C1 segment of cervical spinal cord (tissue), 14 donors: ENCODE results near the gene CERS6.
"Not testable (repeated sequence)": the region's sequence is repeated elsewhere in the genome, so short reads cannot be mapped to it uniquely, and the experiment has no call there.

Experiments
- DNase-seq, 14 donors: peaks; one replicate each; lab custom pipeline; 2025; lab: John Stamatoyannopoulos, UW

The CERS6 gene

GRCh38 chr2:168639018-168639417, 182.9 kb downstream of the CERS6 start:
- DNase-seq: no peak

GRCh38 chr2:168639441-168639898, 183.4 kb downstream of the CERS6 start:
- DNase-seq: no peak

DNA sequence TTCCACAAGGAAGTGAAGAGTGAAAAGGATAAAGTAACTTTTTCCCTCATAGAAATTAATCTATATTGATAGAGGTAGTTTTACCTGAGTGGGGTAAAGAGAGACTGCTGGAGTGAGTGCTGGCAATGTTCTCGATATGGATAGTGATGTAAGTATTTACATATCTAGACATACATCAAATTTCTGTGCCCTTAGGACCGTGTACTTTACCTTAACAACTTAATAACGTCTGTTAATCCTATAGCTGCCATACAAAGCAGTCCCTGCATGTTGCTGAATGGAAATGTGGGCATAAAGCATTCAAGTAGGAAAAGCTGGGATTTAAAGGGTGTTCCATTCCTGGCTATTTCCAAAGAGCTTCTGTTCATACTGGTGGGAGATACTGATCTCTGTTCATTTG, 184.0 kb downstream of the CERS6 start:
- DNase-seq: no peak

DNA sequence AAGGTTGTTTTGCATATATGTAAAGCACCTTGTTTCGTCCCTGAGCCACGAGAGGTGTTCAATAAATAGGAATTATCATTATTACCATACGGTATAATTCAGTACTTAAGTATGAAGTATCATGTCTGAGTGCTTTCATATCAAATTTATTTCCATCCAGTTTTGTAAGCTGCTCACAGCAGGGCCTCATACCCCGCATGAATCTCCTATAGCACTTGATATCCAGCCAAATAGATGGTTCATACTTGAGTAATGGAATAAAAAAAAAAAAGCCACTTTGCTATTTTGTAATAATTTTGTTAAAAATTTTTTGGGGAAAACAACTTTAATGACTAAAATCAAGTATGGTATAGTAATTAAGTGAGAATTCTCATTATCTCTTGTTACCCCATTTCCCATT, 185.6 kb downstream of the CERS6 start:
- DNase-seq: no peak

DNA sequence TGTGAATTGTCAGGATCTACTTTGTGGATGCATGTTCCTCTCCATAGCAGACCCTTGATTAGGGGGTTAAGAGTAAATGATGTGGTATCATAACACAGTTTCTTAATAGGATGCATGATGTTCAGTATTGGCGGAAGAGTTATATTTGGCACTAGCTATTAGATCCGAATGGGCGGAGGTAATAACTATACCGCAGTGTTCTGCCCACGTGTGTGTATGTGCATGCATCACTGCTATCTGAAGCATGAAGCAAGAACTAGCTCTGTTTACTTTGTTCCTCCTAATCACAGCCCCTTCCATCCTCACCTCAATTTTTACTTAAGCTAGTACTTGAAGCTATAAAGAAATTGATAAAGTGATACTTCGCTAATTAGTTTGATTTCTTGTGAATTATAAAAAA, 186.8 kb downstream of the CERS6 start:
- no peak for DNase-seq

DNA sequence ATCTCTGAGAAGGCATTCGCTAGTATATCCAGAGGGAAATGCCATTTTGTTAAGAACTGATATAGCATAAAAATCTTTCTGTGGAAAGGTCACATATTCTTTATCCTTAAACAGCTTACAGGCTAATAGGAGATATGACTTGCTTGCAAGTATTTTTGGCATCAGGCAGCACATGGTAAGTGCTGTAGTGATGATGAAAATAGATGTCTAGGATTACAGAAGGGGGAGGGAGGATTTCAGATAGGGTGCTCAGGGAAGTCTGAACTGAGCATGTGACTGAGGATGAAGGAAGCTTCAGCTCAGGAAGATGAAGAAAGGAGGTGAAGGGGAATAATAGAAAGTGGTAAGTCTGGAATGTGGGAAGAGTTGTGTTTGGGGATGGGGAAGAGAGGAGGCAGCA, 187.9 kb downstream of the CERS6 start:
- no peak for DNase-seq

DNA sequence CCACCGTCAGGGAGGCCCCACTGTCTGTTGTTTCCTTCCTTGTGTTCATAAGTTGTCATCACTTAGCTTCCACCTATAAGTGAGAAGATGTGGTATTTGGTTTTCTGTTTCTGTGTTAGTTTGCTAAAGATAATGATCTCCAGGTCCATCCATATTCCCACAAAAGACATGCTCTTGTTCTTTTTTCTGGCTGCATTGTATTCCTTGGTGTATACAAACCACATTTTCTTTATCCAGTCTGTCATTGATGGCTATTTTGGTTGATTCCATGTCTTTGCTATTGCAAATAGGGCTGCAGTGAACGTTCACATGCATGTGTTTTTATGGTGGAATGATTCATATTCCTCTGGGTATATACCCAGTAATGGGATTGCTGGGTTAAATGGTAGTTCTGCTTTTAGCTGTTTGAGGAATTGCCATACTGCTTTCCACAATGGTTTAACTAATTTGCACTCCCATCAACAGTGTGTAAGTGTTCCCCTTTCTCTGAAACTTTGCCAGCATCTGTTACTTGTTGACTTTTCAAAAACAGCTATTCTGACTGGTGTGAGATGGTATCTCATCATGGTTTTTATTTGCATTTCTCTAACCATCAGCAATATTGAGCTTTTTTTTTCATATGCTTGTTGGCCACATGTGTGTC, 189.7 kb downstream of the CERS6 start:
- no peak for DNase-seq

DNA sequence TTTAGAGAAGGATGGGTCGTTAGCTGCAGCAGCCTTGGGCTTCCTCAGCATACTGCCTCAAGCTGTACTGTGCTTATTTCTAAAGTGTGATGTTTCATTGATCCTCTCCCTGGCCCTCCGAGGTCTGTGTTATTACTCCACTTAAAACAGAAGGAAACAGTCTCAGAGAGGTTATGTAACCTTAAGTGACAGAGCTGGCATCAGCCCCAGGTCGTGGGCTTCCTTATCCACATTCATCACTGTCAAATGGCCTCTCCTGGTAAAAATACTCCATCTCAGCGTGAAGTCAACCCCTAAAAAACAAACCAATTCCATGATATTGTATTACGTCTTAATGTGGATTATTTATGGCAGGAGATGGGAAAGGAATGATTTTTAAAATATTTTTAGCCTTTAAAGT, 193.0 kb downstream of the CERS6 start:
- peak in 1 of 14 donors; percentile 15 for DNase-seq

GRCh38 chr2:168649562-168649961, 193.5 kb downstream of the CERS6 start:
- DNase-seq: no peak

- no peak for DNase-seq
These were observed 194.1 kb downstream of the CERS6 start for GRCh38 chr2:168650139-168650538.

DNA sequence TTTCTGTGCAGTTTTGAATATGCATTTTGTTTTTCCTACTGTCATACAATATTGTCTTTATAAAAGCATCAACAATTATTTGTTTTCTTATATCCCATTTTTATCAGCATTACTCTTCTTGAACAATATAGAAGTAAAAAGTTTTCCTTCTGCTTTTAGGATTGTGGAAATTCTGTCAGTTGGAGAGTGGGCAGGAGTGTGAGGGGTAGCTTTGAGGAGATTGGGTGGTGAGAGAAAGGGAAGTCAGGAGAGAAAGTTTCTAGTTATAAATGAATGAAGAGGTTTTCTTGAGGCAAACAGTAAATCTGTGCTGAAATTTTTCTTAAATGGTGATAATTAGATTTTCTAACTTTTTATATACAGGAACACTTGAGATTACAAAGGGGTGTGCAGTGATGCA, 194.7 kb downstream of the CERS6 start:
- DNase-seq: no peak

DNA sequence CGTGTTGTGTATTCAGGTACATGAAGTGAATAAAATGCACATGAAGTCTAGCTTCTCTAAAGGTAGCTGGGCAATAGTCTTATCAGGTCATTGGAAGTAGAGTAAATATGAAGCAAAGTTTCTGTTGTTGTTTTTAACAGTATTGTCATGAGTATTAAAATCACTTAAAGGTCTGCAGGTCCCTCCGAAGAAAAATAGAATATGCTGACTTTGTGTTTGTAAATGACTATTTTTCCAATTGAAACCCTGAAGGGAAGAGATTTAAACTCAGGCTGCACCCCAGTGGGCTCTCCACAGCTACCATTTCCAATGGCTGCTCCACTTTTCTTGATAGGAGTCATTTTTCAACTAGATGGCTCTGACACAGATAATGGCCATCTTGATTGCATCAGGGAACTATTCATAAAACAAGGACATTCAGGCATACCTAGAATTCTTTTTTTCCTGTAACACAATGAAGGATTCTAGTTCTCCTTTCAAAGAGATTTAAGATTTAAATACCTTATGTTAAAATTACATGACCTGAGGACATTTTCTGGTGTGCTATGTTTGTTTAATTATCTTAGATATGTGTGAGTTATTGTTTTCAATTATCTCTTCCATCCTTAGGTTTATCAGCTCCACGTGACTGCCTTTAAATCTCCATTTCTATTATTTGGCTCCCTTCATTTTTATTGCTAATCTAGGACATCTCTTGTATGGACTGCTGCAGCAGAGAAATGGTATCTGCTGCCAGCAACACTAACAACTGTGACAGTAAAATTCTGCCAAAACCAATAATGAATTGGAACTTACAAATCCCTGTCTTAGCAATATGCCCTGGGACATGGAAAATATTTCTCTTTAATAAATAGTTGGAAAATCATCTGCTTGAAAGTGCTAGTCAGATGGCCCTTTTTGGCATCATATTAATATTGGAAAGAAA, 197.2 kb downstream of the CERS6 start:
- no peak for DNase-seq

- no peak for DNase-seq
These were observed 198.6 kb downstream of the CERS6 start for GRCh38 chr2:168654705-168655104.

DNA sequence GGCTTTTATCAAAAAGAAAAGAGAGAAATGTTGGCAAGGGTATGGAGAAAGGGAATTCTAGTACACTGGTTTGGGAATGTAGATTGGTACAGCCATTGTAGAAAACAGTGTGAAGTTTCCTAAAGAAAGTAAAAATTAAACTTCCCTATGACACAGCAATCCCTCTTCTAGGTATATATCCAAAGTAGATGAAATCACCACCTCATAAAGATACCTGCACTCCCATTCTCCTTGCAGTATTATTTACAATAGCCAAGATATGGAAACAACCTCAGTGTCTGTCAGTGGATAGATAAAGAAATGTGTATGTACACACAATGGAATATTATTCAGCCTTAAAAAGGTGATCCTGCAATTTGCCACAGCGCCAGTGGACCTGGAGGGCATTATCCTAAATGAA, 199.1 kb downstream of the CERS6 start:
- DNase-seq: no peak

DNA sequence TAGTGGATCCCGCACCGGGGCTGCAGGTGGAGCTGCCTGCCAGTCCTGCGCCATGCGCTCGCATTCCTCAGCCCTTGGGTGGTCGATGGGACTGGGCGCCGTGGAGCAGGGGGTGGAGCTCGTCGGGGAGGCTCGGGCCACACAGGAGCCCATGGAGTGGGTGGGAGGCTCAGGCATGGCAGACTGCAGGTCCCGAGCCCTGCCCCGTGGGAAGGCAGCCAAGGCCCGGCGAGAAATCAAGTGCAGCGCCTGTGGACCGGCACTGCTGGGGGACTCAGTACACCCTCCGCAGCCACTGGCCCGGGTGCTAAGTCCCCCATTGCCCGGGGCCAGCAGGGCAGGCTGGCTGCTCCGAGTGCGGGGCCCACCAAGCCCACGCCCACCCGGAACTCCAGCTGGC, 201.3 kb downstream of the CERS6 start:
- not testable (repeated sequence) for DNase-seq

DNA sequence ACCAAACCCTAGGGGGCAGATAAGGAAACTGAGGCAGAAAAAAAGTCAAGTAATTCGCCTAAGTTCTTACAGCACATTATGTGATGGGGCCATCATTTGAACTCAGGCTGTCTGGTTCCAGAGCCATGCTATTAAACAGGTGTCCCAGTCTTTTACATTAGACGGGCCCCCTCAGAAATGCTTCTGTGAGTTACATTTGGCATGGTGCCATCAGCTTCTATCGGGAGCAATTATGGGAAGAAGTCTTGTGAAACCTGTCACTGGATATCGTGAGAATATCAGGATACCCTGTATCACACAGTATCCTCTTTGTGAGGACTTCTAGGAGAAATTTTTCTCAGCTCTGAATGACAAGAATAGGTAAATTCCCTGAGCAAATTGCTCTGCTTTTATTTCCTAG, 202.6 kb downstream of the CERS6 start:
- no peak for DNase-seq

- DNase-seq: no peak
These were observed 205.1 kb downstream of the CERS6 start for GRCh38 chr2:168660870-168661862.

DNA sequence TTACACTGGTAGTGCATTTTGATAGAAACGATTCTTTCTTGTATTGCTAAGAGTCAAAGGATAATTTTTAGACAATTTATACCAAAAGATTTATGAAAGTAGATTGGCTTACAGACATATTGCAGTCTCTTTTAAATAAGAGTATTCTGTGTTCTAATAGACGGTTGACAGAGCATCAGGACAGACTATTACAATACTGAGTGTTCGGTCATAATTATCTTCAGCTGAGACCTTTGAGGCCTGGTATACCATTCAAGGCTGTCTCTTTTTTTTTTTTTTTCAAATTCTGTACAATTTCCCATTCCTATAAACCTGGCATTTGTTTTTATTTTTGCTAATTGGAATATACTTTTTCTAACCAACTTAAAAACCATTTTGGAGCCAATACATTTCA, 205.8 kb downstream of the CERS6 start:
- DNase-seq: no peak

DNA sequence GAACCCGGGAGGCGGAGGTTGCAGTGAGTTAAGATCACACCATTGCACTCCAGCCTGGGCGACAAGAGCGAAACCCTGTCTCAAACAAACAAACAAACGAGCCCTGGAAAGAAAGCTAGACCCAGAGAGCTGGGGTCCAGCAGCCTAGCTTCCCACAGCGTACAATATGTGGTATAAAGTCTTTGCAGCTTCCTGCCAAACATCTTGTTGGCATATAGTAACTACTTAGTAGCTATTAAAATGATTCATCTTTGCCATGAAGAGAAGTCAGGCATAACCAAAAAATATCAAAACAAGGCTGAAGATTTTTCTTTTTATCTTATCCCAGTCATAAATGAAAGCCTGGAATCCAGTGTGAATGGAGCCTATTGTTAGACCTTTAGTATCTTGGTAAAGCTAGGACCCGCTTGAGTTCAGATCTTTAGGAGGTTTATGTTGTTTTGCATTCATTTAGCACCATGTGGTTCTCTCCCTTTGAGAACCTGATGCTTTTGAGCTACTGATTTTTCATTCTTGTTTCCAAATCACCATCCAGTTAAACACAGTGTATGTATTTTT, 206.7 kb downstream of the CERS6 start:
- DNase-seq: no peak

DNA sequence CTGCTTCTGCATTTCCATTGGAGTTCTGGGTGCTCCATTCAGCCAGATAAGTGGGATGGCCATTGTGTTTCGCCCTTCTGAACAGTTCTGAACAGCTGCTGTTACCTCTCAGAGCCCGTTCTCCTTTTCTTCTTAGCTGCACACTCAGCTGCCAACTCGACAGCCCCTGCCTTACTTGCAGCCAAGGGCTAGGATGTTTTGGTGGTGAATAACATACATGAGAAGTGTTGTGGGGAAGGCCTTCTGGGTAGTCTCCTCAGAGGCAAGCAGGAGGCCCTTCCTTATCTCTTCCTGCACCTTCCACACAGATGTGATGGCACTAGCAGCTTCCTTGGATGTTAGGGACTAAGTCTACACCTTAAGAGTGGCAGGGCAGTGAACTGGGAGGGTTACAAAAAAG, 207.9 kb downstream of the CERS6 start:
- DNase-seq: no peak

GRCh38 chr2:168664715-168665114, 208.6 kb downstream of the CERS6 start:
- not testable (repeated sequence) for DNase-seq
